GM18519 (cell line): ENCODE data around the gene CEP85L.
A peak's percentile ranks its signal among the peaks of the same experiment; 100 is the strongest.

Experiments used
- ATAC-seq: cut with Tn5 transposase; IDR thresholded peaks from one replicate; pipeline ENCODE4 v1.9.1; 2021; ENCODE audit warnings: mild to moderate bottlenecking, moderate library complexity; ENCODE audit not compliant: unreplicated experiment, low FRiP score

Gene CEP85L

DNA sequence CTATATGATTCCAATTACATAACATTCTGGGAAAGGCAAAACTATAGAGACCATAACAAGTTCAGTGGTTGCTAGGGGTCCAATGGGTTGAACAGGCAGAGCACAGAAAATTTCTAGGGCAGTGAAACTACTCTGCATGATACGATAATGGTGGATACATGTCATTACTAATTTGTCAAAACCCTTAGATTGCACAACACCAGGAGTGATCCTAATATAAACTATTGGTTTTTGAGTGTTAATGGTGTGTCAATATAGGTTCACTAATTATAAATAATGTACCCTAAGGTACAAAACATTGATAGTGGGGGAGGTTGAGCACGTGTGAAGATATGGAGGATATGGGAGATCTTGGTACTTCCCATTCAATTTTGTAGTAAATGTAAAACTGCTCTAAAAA is 145.7 kb downstream of the CEP85L start:
- ATAC-seq, result no peak

DNA sequence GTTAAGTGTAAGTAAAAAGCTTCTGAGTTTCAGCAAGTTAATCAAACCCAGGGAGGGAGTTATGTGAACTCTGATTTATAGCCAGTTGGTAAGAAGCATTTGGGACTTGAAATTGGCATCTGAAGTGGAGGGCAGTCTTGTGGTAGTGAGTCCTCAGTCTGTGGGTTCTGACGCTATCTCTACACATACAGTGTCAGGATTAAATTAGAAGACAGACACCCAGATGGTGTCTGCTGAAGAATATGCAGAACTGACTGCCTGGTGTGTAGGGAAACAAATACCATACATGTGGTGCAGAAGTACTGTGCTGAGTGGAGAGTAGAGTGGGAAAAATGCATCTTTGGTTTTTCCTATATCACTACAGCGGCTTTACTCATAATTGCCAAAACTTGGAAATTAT is 146.8 kb downstream of the CEP85L start:
- ATAC-seq, result no peak

DNA sequence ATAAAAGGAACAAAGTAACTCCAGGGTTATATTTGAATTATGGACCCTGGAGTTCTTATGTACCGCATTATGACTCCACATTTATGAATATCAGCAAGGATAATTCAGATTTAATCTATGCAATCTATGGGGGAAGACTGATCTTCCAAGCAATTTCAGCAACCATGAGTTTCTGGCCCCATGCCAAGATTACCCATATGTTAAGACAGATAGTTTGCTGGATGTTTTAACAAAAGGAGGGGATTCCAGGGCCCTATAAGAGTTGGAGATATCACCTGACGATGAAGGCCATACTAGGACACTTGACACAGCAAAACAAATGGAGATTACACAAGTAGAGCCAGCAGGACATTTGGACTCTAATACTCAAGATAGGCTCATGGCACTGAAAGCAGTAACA is 149.2 kb downstream of the CEP85L start:
- no peak for ATAC-seq

DNA sequence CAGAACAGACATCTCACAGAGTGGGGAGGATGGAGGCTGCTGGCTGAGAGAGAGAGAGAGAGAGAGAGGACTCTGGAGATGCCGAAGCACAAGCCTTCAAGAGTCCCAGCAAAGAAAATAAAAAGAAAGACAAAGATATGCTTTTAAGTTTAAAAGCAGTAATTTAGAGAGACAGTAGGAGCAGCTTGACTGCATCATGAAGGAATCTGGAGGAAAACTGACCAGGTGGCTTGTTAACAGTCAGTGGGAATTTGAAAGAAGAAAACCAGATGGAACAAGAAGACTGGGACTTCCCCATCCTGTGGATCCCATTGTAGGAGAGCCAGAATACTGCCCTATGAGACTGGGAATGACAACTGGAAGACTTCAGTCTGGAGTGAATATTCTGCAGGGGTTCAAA is 149.6 kb downstream of the CEP85L start:
- ATAC-seq, result no peak

DNA sequence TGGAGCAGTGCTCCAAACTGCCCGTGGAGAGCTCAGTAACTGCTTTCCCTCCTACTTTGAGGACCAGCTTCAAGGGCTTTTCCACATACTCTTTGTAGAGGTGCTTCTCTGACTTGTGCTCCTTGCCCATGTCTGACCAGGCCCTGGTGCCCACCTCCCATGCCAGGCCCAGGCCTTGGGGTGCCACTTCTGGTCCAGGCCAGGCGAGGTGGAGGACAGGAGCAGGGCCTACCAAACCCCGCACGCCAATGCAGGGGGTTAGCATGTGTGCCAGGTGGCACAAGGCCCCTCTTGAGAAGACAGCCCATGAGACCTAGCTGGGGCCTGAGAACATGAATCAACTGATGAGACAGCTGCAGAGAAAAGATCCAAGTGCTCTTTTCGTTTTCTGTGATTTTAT is 150.3 kb downstream of the CEP85L start:
- no peak for ATAC-seq

DNA sequence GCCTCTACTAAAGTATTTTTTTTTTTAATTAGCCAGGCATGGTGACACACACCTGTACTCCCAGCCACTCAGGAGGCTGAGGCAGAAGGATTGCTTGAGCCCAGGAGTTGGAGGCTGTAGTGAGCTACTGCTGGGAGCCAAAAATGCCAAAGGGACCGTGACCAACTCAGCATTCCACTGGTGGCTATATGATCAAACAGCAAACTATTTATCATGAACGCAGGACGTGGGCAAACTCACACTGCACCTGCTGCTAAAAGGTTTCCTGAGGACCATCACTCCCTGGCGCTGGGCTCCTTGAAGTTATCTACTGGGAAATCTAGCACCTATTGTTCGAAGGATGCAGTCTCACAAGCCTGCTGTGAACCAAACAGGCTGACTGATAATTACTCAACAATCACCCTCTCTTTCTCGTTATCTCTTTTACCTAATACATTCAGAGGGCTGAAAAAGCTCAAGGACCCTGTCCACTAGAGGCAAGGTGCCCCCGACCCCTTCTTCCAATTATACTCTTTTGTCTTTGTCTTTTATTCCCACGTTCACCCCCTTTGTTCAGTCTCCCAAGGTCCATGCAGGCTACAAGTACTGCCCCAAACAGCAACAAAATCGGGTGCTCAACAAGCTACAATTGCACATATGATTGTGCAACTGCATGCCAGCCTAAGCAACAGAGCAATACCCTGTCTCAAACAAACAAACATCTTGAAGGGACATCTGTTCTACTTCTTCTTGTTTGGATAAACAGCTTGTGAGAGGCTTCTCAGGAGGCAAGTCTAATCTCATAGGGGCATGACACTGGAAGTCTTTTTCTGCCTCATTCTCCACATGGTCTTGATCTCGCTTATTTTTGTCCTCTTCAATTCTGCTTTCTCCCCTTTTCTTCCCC is 151.0 kb downstream of the CEP85L start:
- ATAC-seq, result no peak

DNA sequence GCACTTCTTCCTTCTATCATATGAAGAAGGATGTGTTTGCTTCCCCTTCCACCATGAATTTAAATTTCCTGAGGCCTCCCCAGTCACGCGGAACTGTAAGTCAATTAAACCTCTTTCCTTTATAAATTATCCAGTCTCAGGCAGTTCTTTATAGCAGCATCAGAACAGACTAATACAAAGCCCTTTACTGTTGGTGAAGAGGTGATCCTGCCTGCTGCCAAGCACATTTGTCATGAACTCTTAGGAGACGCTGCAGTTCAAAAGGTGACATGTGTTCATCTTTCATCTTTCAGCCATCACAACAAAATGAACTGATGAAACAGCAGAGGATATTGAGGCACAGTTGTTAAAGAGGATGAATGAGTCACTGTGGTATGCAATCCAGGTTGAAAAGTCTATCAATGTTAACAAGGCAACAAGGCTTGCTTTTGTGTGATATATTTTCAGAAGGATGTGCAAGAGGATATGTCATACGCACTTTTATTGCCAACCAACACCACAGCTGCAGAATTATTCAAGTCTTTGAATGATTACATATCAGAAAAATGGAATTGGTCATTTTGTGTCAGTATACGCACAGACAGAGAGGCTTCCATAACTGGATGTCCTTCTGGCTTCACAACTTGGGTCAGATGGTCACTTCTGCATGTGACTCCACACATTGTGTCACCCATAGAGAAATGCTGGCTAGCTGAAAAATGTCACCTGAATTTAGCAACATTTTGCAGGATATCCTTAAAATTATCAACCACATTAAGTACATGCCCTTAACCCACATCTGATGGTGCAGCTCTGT is 155.7 kb downstream of the CEP85L start:
- no peak for ATAC-seq

DNA sequence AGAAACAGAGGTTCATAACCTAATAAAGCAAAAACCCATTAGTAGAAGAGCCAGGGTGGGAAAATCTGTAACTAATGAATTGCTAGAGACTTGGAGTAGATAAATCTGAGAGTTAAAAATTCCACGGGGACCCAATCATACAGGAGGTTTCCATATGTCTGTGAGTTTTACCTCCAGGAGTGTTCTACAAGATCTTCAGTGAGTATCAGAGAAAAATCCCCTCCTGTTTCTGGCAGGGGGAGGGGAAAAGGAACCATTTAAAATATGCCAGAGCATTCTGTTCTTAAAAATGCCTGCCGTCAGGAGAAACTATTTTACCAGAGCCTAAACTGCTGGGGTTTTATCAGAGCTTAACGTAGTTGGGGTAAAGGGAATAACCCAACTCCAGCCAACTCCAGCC is 157.3 kb downstream of the CEP85L start:
- ATAC-seq, result no peak

DNA sequence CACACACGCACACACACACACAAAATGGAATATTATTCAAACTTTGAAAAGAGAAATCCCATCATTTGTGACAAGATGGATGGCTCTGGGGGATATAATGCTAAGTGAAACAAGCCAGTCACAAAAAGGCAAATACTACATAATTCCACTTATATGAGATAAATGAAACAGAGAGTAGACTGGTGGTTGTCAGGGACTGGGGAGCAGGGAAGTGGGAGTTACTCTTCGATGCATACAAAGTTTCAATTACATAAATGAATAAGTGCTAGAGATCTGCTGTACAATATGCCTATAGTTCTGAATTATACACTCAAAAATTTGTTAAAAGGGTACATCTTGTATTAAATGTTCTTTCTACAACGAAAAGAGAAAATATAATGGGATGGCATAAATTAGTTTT is 161.4 kb downstream of the CEP85L start:
- ATAC-seq, result no peak

DNA sequence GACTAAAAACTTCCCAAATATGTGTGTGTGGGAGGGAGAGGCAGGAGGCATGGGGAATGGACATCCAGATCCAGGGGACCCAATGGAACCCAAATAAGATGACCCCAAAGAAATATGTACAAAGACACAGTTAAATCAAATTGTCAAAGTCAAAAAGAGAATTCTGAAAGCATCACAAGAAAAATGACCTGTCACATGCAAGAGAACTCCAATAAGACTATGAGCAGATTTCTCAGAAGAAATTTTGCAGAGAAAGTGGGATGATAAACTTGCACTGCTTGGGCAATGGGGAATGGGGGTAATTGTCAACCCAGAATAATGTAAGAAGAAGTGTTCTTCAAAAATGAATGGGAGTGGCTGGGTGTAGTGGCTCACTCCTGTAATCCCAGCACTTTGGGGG is 162.8 kb downstream of the CEP85L start:
- no peak for ATAC-seq

DNA sequence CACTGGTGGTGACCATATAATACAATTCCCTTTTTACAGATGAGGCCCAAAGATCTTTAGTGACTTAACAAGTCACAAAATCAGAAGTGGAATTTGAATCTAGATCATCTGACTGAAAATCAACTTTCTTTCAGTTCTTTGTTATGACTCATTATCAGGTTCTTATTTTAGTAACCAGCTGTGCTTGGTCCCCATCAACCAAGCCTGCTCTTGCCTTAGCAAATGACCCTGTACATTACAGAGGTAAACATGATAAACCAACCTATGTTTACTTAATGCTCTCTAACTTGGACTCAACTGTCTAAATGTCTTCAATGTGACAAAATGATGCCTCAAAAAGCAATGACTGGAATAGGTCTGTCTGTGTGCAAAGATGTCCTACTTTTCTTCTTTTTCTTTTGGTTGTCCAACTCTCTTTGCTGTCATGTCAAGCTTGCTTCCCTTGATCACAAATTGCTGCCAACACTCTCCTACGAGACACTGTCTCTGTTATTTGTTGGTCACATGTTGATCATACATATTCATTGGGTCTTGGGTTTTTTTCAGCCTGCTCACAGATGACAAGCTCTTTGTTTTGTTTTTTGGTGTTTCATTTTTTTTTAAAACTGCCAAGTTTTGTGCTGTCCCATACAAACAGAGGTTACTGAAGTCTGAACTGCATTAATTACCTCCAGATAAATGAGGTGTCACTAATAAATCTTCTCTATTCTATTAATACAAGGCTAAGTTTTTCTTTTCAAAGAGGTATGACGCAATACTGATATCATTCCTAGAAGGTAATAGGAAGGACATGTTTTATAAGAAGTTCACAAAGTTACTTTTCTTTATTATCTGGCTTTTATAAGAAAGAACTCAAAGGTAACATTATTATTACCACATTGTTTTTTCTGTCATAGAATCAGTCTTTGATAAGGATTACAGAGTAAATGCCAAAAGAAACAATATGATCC is 165.5 kb downstream of the CEP85L start:
- peak; percentile 93 for ATAC-seq

DNA sequence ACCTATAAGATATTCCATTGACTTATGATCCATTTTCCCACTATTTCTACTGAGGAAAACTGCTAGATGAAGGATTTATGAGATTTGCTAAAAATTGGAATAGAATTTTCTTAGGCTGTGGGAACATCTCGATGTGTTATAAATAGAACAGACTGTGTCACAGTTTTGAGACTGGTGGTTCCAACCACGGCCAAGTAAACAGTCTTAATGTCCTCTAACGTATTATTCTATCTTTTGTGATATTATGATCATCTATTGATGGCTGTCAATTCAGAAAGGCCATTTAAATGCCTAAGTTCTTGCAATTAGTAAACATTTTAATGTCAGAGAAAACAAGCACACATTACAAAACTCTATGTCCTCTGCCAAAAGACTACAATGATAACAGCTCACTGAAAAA is 174.8 kb downstream of the CEP85L start:
- no peak for ATAC-seq

DNA sequence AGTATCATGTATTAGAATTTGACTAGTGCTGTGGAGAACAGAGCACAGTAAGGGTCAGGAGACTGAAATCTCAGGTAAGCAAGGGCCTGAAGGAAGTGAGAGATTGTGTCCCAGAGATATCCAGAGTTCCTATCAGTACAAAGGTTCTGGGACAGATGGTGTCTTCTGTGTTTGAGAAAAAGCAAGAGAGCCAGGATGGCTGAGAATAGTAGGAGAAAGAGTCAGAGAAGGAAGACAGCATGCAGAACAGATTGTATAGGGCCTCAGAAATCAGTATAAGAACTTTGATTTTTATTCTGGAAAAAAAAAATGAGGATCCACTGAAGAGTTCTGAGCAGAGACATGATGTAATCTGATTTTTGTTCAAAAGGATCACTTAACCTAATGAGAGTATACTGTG is 178.1 kb downstream of the CEP85L start:
- no peak for ATAC-seq

DNA sequence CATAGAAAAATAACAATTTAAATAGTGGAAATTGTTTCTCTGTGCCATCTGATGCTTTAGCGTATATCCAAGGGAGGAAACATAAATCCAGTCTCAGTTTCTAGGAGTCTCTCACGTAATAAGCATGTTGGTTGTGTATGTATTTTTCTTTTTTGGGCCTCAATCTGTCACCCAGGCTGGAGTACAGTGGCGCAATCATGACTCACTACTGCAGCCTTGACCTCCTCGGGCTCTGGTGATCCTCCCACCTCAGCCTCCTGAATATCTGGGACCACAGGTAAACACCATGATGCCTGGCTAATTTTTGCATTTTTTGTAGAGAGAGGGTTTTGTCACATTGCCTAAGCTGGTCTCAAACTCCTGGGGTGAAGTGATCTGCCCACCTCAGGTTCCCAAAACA is 181.9 kb downstream of the CEP85L start:
- ATAC-seq, result no peak

DNA sequence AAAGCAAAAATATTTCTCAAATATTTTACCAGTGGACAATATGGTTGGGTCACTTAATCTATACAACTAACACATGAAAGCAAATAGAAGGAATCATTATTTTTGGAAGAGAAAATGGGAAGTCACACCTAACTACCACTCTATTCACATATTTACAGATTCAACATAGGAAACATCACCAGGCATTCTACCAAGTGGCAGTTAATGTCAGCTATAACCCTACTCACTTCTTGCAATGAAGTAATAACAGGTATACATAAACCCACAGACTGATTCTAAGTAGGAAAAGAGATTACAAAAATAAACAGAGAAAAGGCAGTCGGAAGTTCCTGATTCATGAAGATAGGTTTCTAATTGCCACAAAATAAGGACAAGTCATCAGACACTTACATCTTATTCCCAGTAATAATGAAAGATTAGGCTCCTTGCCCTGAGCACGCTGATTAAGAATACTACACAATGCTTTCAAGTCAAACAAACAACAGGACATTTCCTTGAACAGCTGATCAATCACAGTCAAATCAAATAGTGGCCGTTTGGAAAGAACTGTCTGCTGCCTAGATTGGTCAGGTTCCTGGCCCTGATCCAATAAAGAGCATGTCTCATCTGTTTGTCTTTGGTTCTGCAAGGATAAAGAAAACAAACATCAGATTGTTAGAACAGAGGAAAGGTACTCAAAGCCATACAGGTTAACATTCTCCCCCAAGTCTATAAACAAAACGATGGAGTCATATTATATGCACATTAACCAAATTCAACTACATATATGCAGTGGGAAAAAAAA is 182.5 kb downstream of the CEP85L start:
- ATAC-seq, result no peak

DNA sequence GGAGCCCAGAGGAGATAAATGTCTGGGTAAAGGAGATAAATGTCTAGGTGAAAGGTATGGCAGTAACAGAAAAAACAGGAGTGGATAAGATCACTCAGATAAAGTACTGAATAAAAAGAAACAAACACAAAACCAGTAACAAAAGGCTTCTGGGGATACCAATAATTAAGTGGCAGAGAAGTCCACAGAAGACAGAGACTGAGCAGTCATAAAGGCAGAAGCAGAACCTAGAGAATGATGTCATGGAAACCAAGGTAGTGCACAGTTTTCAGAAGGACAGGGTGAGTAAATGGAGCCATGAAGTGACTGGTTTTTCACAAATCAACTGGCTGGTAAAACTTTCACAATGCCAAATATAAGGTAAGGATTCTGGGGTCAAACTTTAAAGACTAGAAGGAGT is 184.2 kb downstream of the CEP85L start:
- ATAC-seq, result peak; percentile 89

DNA sequence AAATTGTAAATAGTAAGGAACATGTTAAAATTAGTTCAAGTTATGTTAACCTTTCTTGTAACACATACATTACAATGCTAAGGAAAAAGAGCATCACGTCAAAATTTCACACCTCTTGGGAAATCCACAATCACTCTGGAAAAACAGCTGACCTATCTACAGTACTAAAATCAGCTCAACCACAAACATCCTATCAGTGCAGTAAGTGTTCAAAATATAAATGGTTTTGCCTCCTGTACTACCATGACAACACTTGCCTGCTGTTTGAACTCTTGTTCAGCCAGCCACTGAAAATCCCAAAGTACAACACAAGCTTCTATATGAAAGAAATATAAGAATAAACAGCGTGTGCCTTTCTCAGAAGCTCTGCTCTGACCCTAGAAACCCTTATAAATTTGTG is 186.8 kb downstream of the CEP85L start:
- ATAC-seq, result no peak

DNA sequence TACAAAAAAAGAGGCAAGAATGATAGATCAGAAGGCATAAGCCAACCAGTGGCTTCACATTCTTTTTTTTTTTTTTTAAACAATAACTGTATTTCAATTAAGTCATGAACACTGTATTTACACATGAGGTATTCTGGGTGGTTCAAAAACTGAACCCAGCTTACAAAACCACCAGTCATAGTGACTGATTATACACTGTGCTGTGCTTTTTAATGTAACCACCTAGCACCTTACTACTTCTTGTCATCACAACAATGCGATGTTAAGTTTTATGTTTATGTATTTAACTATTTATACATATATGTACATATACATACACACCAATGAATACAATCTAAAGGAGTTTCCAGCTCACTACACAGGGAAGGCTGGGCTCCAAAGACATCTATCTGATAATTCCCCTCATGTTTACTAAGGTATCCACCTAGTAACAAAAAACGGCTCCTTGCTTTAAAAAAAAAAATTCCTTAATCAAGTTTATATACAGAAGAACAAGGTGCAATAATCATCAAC is 190.4 kb downstream of the CEP85L start:
- no peak for ATAC-seq

DNA sequence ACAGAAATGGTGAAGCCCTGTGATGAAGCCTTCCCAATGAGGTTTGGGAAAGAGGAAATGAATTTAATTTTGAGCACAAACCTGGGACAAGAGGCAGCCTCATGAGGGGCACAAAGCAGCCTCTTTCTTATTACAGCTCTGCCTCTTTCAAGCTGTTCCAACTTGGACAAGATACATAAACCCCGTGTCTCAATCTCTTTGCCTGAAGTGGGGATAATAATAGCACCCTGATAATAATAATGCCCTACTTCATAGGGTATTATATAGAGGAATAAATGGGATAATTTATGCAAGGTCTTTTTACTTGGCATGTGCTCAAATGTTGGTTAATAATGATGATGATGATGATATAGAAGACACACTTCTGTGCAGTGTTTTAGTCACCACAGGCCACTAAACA is 194.4 kb downstream of the CEP85L start:
- no peak for ATAC-seq

DNA sequence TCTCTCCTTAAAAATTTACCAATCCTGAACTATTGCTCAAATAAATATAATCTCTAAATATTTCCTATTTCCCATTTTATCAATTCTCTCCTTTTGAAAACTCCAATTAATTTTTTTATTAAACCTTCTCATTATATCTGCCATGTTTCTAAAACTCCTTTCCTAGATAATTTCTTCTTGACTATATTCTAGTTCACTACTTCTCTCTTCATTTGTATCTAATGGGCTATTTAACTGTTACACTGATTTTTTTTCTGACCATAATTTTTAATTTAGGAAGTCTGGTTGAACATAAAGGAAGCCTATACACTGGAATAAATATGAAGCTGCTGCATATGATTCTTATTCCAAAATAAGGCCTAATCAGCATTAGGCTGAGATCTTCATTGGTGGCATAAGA is 199.6 kb downstream of the CEP85L start:
- no peak for ATAC-seq
